Measurements from ENCODE around the gene MKRN1. TPM values are rescaled to one million over a fixed set of nuclear protein-coding genes. Genes with fewer than 3 reads are reported as not detected.

Gene MKRN1
- polyA plus RNA-seq, 2 donors: 35.5 to 38.1 TPM

DNA sequence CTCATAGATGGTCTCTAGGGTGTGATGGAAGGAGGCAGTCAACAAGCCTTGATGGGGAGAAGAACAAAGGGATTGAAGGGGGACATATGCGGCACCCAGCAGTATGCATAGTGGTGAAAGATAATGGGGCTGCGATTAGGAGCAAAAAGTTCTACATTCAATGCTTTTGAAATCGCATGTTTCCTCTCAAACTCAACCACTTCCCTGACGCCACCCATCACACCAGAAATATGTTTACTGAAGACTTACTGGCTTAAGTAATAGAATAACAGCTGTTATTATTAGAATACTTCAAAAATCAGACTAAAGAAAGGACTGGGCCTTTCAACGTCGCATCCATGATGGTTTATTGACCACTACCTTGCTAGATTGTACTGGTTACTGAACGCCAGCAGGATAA lies 31.5 kb downstream of the MKRN1 start:
- H3K4me3 ChIP-seq (ENCODE audit: low read depth in 1 of 2, low read length in 2 of 2): no peak overlapping the region
- H3K9me3 ChIP-seq (ENCODE audit: control insufficient read depth in 2 of 2, insufficient read depth in 1 of 2, low read depth in 1 of 2, low read length in 1 of 2): no peaks in the 10 kb centered on the region
- peaks cover 0 to 3% of the 10 kb centered on the region in 2 donors for H3K36me3 ChIP-seq (ENCODE audit: control insufficient read depth in 2 of 2, insufficient read depth in 2 of 2, low read length in 1 of 2)
- H3K27ac ChIP-seq (ENCODE audit: low read depth in 2 of 2, low read length in 1 of 2): no peak overlapping the region
- WGBS, 2 donors: 76 to 78% methylated on average over 7 of the region's 7 CpGs
- H3K27me3 ChIP-seq (ENCODE audit: control insufficient read depth in 1 of 2, insufficient read depth in 2 of 2, low read length in 2 of 2): no peaks in the 10 kb centered on the region
- no peaks in the 10 kb centered on the region for H3K4me1 ChIP-seq (ENCODE audit: control insufficient read depth in 2 of 2, insufficient read depth in 2 of 2, low read length in 1 of 2)

DNA sequence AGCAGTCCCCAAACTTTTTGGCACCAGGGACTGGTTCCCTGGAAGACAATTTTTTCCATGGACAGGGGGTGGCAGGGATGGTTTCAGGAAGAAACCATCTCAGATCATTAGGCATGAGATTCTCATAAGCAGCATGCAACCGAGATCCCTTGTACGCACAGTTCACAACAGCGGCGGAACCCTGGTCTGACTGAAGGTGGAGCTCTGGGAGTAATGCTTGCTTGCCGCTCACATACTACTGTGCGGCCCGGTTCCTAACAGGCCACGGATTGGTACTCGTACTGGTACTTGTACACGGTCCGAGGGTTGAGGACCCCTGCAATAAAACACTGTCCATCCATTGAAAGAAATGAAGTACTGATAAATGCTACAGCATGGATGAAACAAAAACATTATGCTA lies 32.8 kb downstream of the MKRN1 start:
- no peaks in the 10 kb centered on the region for H3K9me3 ChIP-seq (ENCODE audit: control insufficient read depth in 2 of 2, insufficient read depth in 1 of 2, low read depth in 1 of 2, low read length in 1 of 2)
- H3K27ac ChIP-seq (ENCODE audit: low read depth in 2 of 2, low read length in 1 of 2): no peak overlapping the region
- H3K4me1 ChIP-seq (ENCODE audit: control insufficient read depth in 2 of 2, insufficient read depth in 2 of 2, low read length in 1 of 2): no peaks in the 10 kb centered on the region
- H3K36me3 ChIP-seq (ENCODE audit: control insufficient read depth in 2 of 2, insufficient read depth in 2 of 2, low read length in 1 of 2): no peaks in the 10 kb centered on the region
- 95 to 96% methylated on average over 11 of the region's 11 CpGs for whole genome bisulfite sequencing, 2 donors
- H3K4me3 ChIP-seq (ENCODE audit: low read depth in 1 of 2, low read length in 2 of 2): no peak overlapping the region
- H3K27me3 ChIP-seq (ENCODE audit: control insufficient read depth in 1 of 2, insufficient read depth in 2 of 2, low read length in 2 of 2): no peaks in the 10 kb centered on the region

DNA sequence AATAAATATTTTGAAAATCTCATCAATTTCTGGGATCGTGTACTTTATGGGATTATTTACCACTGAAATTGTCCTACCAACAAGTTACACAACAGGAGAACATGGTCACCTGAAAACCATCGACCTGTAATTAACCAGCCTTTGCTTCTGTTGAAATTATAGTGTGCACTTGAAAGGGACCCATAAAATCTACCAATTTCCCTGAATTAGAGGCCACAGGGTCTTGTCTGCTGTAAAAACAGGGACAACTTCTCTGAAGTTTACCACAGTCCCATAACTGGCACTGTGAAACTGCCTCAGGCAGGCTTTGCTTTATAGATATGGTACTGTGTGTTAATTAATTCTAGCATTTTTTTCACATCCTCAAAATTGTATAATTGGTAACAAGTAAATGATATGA lies 37.8 kb downstream of the MKRN1 start:
- no peak overlapping the region for H3K4me3 ChIP-seq (ENCODE audit: low read depth in 1 of 2, low read length in 2 of 2)
- no peaks in the 10 kb centered on the region for H3K4me1 ChIP-seq (ENCODE audit: control insufficient read depth in 2 of 2, insufficient read depth in 2 of 2, low read length in 1 of 2)
- no peaks in the 10 kb centered on the region for H3K27me3 ChIP-seq (ENCODE audit: control insufficient read depth in 1 of 2, insufficient read depth in 2 of 2, low read length in 2 of 2)
- 83% methylated on average over 2 of the region's 2 CpGs for WGBS, 2 donors
- no peaks in the 10 kb centered on the region for H3K36me3 ChIP-seq (ENCODE audit: control insufficient read depth in 2 of 2, insufficient read depth in 2 of 2, low read length in 1 of 2)
- H3K27ac ChIP-seq (ENCODE audit: low read depth in 2 of 2, low read length in 1 of 2): no peak overlapping the region
- H3K9me3 ChIP-seq (ENCODE audit: control insufficient read depth in 2 of 2, insufficient read depth in 1 of 2, low read depth in 1 of 2, low read length in 1 of 2): no peaks in the 10 kb centered on the region

DNA sequence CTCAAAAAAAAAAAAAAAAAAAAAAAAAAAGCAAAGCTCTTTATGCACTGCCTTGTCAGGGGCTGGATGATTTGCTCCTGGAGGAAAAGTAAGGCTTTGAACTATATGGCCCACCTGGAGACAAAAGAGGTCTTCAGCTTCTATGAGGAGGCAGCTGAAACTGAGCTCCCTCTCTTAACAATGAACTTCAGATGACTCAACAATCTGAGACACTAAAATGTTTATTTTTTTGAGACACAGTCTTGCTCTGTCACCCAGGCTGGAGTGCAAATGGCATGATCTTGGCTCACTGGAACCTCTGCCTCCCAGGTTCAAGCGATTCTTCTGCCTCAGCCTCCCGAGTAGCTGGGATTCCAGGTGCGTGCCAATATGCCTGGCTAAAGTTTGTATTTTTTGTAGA lies 38.7 kb downstream of the MKRN1 start:
- Histone ChIP-seq H3K27ac (ENCODE audit: low read depth in 2 of 2, low read length in 1 of 2) (no peak overlapping the region), H3K9me3 (ENCODE audit: control insufficient read depth in 2 of 2, insufficient read depth in 1 of 2, low read depth in 1 of 2, low read length in 1 of 2) (no peaks in the 10 kb centered on the region), H3K36me3 (ENCODE audit: control insufficient read depth in 2 of 2, insufficient read depth in 2 of 2, low read length in 1 of 2) (no peaks in the 10 kb centered on the region), H3K4me1 (ENCODE audit: control insufficient read depth in 2 of 2, insufficient read depth in 2 of 2, low read length in 1 of 2) (no peaks in the 10 kb centered on the region), H3K27me3 (ENCODE audit: control insufficient read depth in 1 of 2, insufficient read depth in 2 of 2, low read length in 2 of 2) (no peaks in the 10 kb centered on the region), H3K4me3 (ENCODE audit: low read depth in 1 of 2, low read length in 2 of 2) (no peak overlapping the region)
- 89 to 94% methylated on average over 3 of the region's 3 CpGs for WGBS, 2 donors

DNA sequence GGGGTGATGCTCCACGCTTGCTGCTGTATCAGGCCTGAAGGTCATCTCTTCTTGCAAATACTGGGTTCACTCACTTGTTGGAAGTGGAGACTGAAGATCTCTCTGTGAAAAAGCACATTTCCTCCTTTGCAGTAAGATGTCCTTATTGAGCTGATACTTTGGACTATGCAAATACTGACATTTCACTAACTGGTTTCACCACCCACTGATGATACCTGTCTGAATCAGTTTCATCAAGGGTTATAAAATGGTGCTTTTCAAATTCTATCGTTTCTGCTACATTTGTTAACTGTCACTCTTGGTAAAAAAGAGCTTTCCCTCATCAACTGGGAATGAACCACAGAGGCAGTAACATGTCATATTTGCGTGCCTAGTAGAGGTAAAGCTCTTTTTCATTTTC lies 39.9 kb downstream of the MKRN1 start:
- Histone ChIP-seq H3K4me3 (ENCODE audit: low read depth in 1 of 2, low read length in 2 of 2) (no peak overlapping the region), H3K4me1 (ENCODE audit: control insufficient read depth in 2 of 2, insufficient read depth in 2 of 2, low read length in 1 of 2) (peaks cover 0 to 2% of the 10 kb centered on the region in 2 donors), H3K9me3 (ENCODE audit: control insufficient read depth in 2 of 2, insufficient read depth in 1 of 2, low read depth in 1 of 2, low read length in 1 of 2) (no peaks in the 10 kb centered on the region), H3K27me3 (ENCODE audit: control insufficient read depth in 1 of 2, insufficient read depth in 2 of 2, low read length in 2 of 2) (no peaks in the 10 kb centered on the region), H3K27ac (ENCODE audit: low read depth in 2 of 2, low read length in 1 of 2) (no peak overlapping the region), H3K36me3 (ENCODE audit: control insufficient read depth in 2 of 2, insufficient read depth in 2 of 2, low read length in 1 of 2) (no peaks in the 10 kb centered on the region)
- WGBS, 2 donors: 63 to 69% methylated on average over 3 of the region's 3 CpGs

DNA sequence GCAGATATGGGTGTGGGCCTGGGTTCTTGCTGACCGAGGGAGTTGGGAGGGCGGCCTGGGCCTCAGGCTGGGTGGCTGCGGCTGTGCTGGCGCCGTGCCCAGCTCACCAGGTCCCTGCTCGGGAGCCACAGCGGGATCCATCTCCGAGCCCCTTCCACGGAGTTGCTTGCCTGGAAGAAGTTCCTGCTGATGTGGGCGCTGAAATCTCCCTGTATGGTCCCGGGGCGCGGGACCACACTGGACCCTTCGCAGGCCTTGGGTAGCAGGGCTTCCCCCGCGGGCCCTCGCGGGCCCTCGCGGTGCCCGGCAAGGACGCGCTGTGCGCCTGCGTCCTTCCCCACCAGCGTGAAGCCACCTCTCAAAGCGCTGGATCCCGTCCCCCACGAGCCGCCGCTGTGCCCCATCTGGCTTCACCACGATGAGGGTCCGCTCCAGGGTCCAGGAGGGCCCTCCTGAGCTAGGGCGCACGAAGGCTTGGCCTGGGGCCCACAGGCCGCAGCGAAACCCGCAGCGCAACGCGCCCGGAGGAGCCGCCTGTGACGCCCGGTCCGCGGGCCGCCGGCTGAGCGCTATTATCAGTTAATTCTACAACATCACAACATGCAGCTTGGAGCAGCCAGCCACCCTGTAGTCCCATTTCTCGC lies 43.9 kb downstream of the MKRN1 start:
- Histone ChIP-seq H3K4me3 (ENCODE audit: low read depth in 1 of 2, low read length in 2 of 2) (peak overlapping the region in 1 of 2 donors; percentile 5), H3K36me3 (ENCODE audit: control insufficient read depth in 2 of 2, insufficient read depth in 2 of 2, low read length in 1 of 2) (no peaks in the 10 kb centered on the region), H3K27me3 (ENCODE audit: control insufficient read depth in 1 of 2, insufficient read depth in 2 of 2, low read length in 2 of 2) (no peaks in the 10 kb centered on the region), H3K4me1 (ENCODE audit: control insufficient read depth in 2 of 2, insufficient read depth in 2 of 2, low read length in 1 of 2) (peaks cover 0 to 2% of the 10 kb centered on the region in 2 donors), H3K9me3 (ENCODE audit: control insufficient read depth in 2 of 2, insufficient read depth in 1 of 2, low read depth in 1 of 2, low read length in 1 of 2) (no peaks in the 10 kb centered on the region), H3K27ac (ENCODE audit: low read depth in 2 of 2, low read length in 1 of 2) (no peak overlapping the region)
- 43 to 49% methylated on average over 50 to 51 of the region's 51 CpGs for WGBS, 2 donors

DNA sequence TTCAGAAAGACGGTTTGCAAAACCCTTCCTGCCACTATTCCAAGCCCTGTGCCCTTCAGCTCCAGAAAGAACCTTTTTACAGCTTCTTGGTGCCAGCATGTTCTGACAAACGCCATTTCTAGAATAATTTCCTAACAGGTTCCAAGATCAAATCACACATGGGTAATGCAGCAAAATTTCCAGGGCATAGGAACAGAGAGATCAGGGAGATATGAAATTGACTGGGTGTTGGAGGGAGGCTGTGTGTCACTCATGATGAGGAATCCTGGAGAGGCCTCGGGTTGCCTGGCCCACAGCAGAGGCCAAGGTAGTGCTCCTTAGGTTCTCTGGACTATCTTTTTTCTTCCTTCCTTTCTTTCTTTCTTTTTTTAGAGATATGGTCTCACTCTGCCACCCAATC lies 45.9 kb downstream of the MKRN1 start:
- Histone ChIP-seq H3K9me3 (ENCODE audit: control insufficient read depth in 2 of 2, insufficient read depth in 1 of 2, low read depth in 1 of 2, low read length in 1 of 2) (no peaks in the 10 kb centered on the region), H3K27ac (ENCODE audit: low read depth in 2 of 2, low read length in 1 of 2) (no peak overlapping the region), H3K36me3 (ENCODE audit: control insufficient read depth in 2 of 2, insufficient read depth in 2 of 2, low read length in 1 of 2) (no peaks in the 10 kb centered on the region), H3K27me3 (ENCODE audit: control insufficient read depth in 1 of 2, insufficient read depth in 2 of 2, low read length in 2 of 2) (no peaks in the 10 kb centered on the region), H3K4me1 (ENCODE audit: control insufficient read depth in 2 of 2, insufficient read depth in 2 of 2, low read length in 1 of 2) (peaks cover 0 to 2% of the 10 kb centered on the region in 2 donors), H3K4me3 (ENCODE audit: low read depth in 1 of 2, low read length in 2 of 2) (no peak overlapping the region)
- WGBS, 2 donors: 79 to 81% methylated on average over 3 of the region's 3 CpGs

DNA sequence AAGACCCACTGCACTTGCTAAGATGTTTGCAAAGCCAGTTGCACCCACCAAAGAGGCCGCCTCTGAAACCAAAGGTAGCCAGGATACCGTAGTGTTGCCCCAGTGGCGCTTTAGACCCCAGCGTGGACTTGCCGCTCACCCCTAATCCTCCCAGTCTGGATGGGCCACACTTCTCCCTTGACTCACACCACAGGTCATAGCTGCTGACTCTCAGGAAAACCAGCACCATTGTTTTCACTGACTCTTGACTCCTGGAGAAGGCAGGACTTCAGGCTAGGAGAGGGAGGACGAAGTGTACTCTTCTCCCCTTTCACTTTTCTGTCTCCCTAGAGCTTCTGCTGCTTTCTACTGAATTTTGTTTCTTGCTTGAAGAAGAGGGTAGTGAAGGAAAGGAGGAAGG lies 53.2 kb downstream of the MKRN1 start:
- H3K4me3 ChIP-seq (ENCODE audit: low read depth in 1 of 2, low read length in 2 of 2): no peak overlapping the region
- H3K36me3 ChIP-seq (ENCODE audit: control insufficient read depth in 2 of 2, insufficient read depth in 2 of 2, low read length in 1 of 2): no peaks in the 10 kb centered on the region
- no peaks in the 10 kb centered on the region for H3K9me3 ChIP-seq (ENCODE audit: control insufficient read depth in 2 of 2, insufficient read depth in 1 of 2, low read depth in 1 of 2, low read length in 1 of 2)
- 95 to 97% methylated on average over 6 of the region's 6 CpGs for WGBS, 2 donors
- no peaks in the 10 kb centered on the region for H3K4me1 ChIP-seq (ENCODE audit: control insufficient read depth in 2 of 2, insufficient read depth in 2 of 2, low read length in 1 of 2)
- no peak overlapping the region for H3K27ac ChIP-seq (ENCODE audit: low read depth in 2 of 2, low read length in 1 of 2)
- no peaks in the 10 kb centered on the region for H3K27me3 ChIP-seq (ENCODE audit: control insufficient read depth in 1 of 2, insufficient read depth in 2 of 2, low read length in 2 of 2)

DNA sequence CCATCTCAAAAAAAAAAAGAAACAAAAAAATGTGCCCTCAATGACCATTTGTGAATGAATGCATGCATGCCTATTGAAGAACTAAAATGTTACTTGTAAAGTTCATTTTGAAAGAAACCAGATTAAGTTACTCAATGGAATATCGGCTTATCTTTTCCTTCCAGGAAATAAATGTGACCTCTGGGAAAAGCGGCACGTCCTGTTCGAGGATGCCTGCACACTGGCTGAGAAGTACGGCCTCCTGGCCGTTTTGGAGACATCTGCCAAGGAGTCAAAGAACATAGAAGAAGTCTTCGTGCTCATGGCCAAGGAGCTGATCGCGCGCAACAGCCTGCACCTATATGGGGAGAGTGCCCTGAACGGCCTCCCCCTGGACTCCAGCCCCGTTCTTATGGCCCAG lies 53.6 kb downstream of the MKRN1 start:
- Histone ChIP-seq H3K27ac (ENCODE audit: low read depth in 2 of 2, low read length in 1 of 2) (no peak overlapping the region), H3K4me1 (ENCODE audit: control insufficient read depth in 2 of 2, insufficient read depth in 2 of 2, low read length in 1 of 2) (no peaks in the 10 kb centered on the region), H3K4me3 (ENCODE audit: low read depth in 1 of 2, low read length in 2 of 2) (no peak overlapping the region), H3K27me3 (ENCODE audit: control insufficient read depth in 1 of 2, insufficient read depth in 2 of 2, low read length in 2 of 2) (no peaks in the 10 kb centered on the region), H3K36me3 (ENCODE audit: control insufficient read depth in 2 of 2, insufficient read depth in 2 of 2, low read length in 1 of 2) (no peaks in the 10 kb centered on the region), H3K9me3 (ENCODE audit: control insufficient read depth in 2 of 2, insufficient read depth in 1 of 2, low read depth in 1 of 2, low read length in 1 of 2) (no peaks in the 10 kb centered on the region)
- whole genome bisulfite sequencing, 2 donors: 82 to 86% methylated on average over 12 of the region's 12 CpGs

DNA sequence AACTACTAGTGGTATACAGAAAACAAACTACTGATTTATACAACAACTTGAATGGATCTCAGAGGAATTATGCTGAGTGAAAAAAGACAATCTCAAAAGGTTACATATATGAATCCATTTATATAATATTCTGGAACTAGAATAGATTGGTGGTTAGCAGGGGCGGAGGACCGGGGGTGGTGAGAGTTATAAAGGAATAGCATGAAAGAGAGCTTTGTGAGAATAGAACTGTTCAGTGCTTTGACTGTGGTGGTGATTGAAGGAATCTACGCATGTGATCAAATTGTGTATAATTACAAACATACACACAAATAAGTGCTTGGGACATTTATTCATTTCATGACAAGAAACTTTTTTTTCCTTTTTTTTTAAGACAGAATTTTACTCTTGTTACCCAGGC lies 55.8 kb downstream of the MKRN1 start:
- 94% methylated on average over 3 of the region's 3 CpGs for WGBS, 2 donors

More for the DNA sequence above, 55.8 kb downstream of the MKRN1 start:
- no peaks in the 10 kb centered on the region for H3K9me3 ChIP-seq (ENCODE audit: control insufficient read depth in 2 of 2, insufficient read depth in 1 of 2, low read depth in 1 of 2, low read length in 1 of 2)
- H3K27me3 ChIP-seq (ENCODE audit: control insufficient read depth in 1 of 2, insufficient read depth in 2 of 2, low read length in 2 of 2): no peaks in the 10 kb centered on the region
- H3K4me1 ChIP-seq (ENCODE audit: control insufficient read depth in 2 of 2, insufficient read depth in 2 of 2, low read length in 1 of 2): no peaks in the 10 kb centered on the region
- no peak overlapping the region for H3K4me3 ChIP-seq (ENCODE audit: low read depth in 1 of 2, low read length in 2 of 2)
- H3K36me3 ChIP-seq (ENCODE audit: control insufficient read depth in 2 of 2, insufficient read depth in 2 of 2, low read length in 1 of 2): no peaks in the 10 kb centered on the region
- no peak overlapping the region for H3K27ac ChIP-seq (ENCODE audit: low read depth in 2 of 2, low read length in 1 of 2)
